CD4-positive, alpha-beta T cell treated with Interleukin-17A for 1 hour (primary cell): ENCODE results near the gene E2F3.
"Not testable (repeated sequence)": the region's sequence is repeated elsewhere in the genome, so short reads cannot be mapped to it uniquely, and the experiment has no call there.

ENCODE experiments used
- DNase-seq: peaks from one replicate; pipeline ENCODE4 v3.0.0-alpha.2; 2020

The E2F3 gene

GRCh38 chr6:20434766-20435165 lies 33.1 kb downstream of the E2F3 start:
- no peak for DNase-seq

- DNase-seq = no peak
These were observed 35.0 kb downstream of the E2F3 start for GRCh38 chr6:20436719-20437118.

GRCh38 chr6:20437639-20438038 lies 36.0 kb downstream of the E2F3 start:
- DNase-seq = no peak

- DNase-seq = no peak
These were observed 36.9 kb downstream of the E2F3 start for GRCh38 chr6:20438462-20439070.

GRCh38 chr6:20439558-20439957 lies 37.9 kb downstream of the E2F3 start:
- no peak for DNase-seq

GRCh38 chr6:20440296-20440695 lies 38.6 kb downstream of the E2F3 start:
- no peak for DNase-seq

GRCh38 chr6:20441236-20441635 lies 39.6 kb downstream of the E2F3 start:
- no peak for DNase-seq

GRCh38 chr6:20441921-20442320 lies 40.2 kb downstream of the E2F3 start:
- DNase-seq = no peak

GRCh38 chr6:20444786-20445271 lies 43.1 kb downstream of the E2F3 start:
- no peak for DNase-seq

GRCh38 chr6:20447157-20447556 lies 45.5 kb downstream of the E2F3 start:
- no peak for DNase-seq

- DNase-seq = no peak
These were observed 46.0 kb downstream of the E2F3 start for GRCh38 chr6:20447581-20448132.

- DNase-seq = no peak
These were observed 47.1 kb downstream of the E2F3 start for GRCh38 chr6:20448828-20449227.

GRCh38 chr6:20454204-20454824 lies 52.6 kb downstream of the E2F3 start:
- peak; percentile 54 for DNase-seq

GRCh38 chr6:20455251-20455940 lies 53.7 kb downstream of the E2F3 start:
- no peak for DNase-seq

GRCh38 chr6:20458027-20458894 lies 56.6 kb downstream of the E2F3 start:
- no peak for DNase-seq

GRCh38 chr6:20459682-20460081 lies 58.0 kb downstream of the E2F3 start:
- DNase-seq = no peak

- no peak for DNase-seq
These were observed 59.9 kb downstream of the E2F3 start for GRCh38 chr6:20461576-20461975.

GRCh38 chr6:20463396-20463795 lies 61.7 kb downstream of the E2F3 start:
- DNase-seq = no peak

GRCh38 chr6:20464041-20464440 lies 62.4 kb downstream of the E2F3 start:
- DNase-seq = no peak

- no peak for DNase-seq
These were observed 63.2 kb downstream of the E2F3 start for GRCh38 chr6:20464847-20465246.

GRCh38 chr6:20465616-20466015 lies 63.9 kb downstream of the E2F3 start:
- not testable (repeated sequence) for DNase-seq

GRCh38 chr6:20467437-20467836 lies 65.8 kb downstream of the E2F3 start:
- no peak for DNase-seq

- no peak for DNase-seq
These were observed 66.5 kb downstream of the E2F3 start for GRCh38 chr6:20468209-20468608.
